ENCODE data around the gene PCSK7.

GRCh38 chr11:117271208-117271607 lies 39.3 kb upstream of the PCSK7 start:
- no peak for TF ChIP-seq POLR2A (IDR thresholded peaks at IDR 0.05)
- no peak for TF ChIP-seq CTCF (IDR thresholded peaks at IDR 0.05)
